ENCODE results near the gene NBEAL1. TPM values are rescaled to one million over a fixed set of nuclear protein-coding genes. Genes with fewer than 3 reads are reported as not detected.

The NBEAL1 gene
- total RNA-seq, 3 donors from 2014 or later (not counting 1 experiment from before 2014, with no cell fraction given), result 12.2 to 19.7 (median 12.9) TPM

- ATAC-seq, result no peak
- Histone ChIP-seq H3K27me3 (ENCODE audit: control insufficient read depth, insufficient read depth, low read length) (no peaks in the 10 kb centered on the region), H3K9me3 (ENCODE audit: control insufficient read depth, insufficient read depth, low read length) (no peaks in the 10 kb centered on the region), H3K4me1 (ENCODE audit: control insufficient read depth, insufficient read depth, low read length) (no peaks in the 10 kb centered on the region), H3K27ac (ENCODE audit: low read length) (no peak overlapping the region), H3K36me3 (ENCODE audit: control insufficient read depth, insufficient read depth, low read length) (peaks cover 2% of the 10 kb centered on the region), H3K4me3 (ENCODE audit: low read length) (no peak overlapping the region)
- Mint-ChIP-seq H3K27ac (no peak overlapping the region), H3K4me3 (no peak overlapping the region), H3K4me1 (no peaks in the 10 kb centered on the region), H3K36me3 (no peaks in the 10 kb centered on the region), H3K9me3 (no peaks in the 10 kb centered on the region), H3K27me3 (ENCODE audit: low read depth in 2 of 2) (no peaks in the 10 kb centered on the region)
- WGBS (ENCODE audit: insufficient coverage), result 100% methylated on average over 1 of the region's 1 CpG
- TF ChIP-seq CTCF (IDR thresholded peaks at IDR 0.05), result no peak
- intact Hi-C loops (cut with micrococcal nuclease), result no loop called here
- DNase-seq, result no peak
These were observed 149.7 kb downstream of the NBEAL1 start for GRCh38 chr2:203164311-203164935.

- TF ChIP-seq CTCF (IDR thresholded peaks at IDR 0.05), result no peak
- no peaks in the 10 kb centered on the region for H3K9me3 ChIP-seq (ENCODE audit: control insufficient read depth, insufficient read depth, low read length)
- no peak overlapping the region for H3K4me3 Mint-ChIP-seq
- H3K9me3 Mint-ChIP-seq, result no peaks in the 10 kb centered on the region
- H3K4me1 Mint-ChIP-seq, result no peaks in the 10 kb centered on the region
- intact Hi-C loops (cut with micrococcal nuclease), result no loop called here
- ATAC-seq (no peak), DNase-seq (no peak)
- H3K36me3 Mint-ChIP-seq, result no peaks in the 10 kb centered on the region
- H3K4me3 ChIP-seq (ENCODE audit: low read length), result no peak overlapping the region
- no peaks in the 10 kb centered on the region for H3K27me3 Mint-ChIP-seq (ENCODE audit: low read depth in 2 of 2)
- peaks cover 2% of the 10 kb centered on the region for H3K36me3 ChIP-seq (ENCODE audit: control insufficient read depth, insufficient read depth, low read length)
- WGBS (ENCODE audit: insufficient coverage), result 95% methylated on average over 5 of the region's 5 CpGs
- no peak overlapping the region for H3K27ac Mint-ChIP-seq
- no peaks in the 10 kb centered on the region for H3K4me1 ChIP-seq (ENCODE audit: control insufficient read depth, insufficient read depth, low read length)
- no peak overlapping the region for H3K27ac ChIP-seq (ENCODE audit: low read length)
- H3K27me3 ChIP-seq (ENCODE audit: control insufficient read depth, insufficient read depth, low read length), result no peaks in the 10 kb centered on the region
These were observed 153.1 kb downstream of the NBEAL1 start for GRCh38 chr2:203167751-203168150.

GRCh38 chr2:203170502-203170901, 155.8 kb downstream of the NBEAL1 start:
- Mint-ChIP-seq H3K9me3 (no peaks in the 10 kb centered on the region), H3K4me1 (no peaks in the 10 kb centered on the region), H3K4me3 (no peak overlapping the region), H3K36me3 (no peaks in the 10 kb centered on the region), H3K27me3 (ENCODE audit: low read depth in 2 of 2) (no peaks in the 10 kb centered on the region), H3K27ac (no peak overlapping the region)
- DNase-seq (no peak), ATAC-seq (no peak)
- Histone ChIP-seq H3K9me3 (ENCODE audit: control insufficient read depth, insufficient read depth, low read length) (no peaks in the 10 kb centered on the region), H3K4me1 (ENCODE audit: control insufficient read depth, insufficient read depth, low read length) (no peaks in the 10 kb centered on the region), H3K27ac (ENCODE audit: low read length) (no peak overlapping the region), H3K27me3 (ENCODE audit: control insufficient read depth, insufficient read depth, low read length) (no peaks in the 10 kb centered on the region), H3K4me3 (ENCODE audit: low read length) (no peak overlapping the region), H3K36me3 (ENCODE audit: control insufficient read depth, insufficient read depth, low read length) (peaks cover 2% of the 10 kb centered on the region)
- intact Hi-C loops (cut with micrococcal nuclease), result no loop called here
- 93% methylated on average over 4 of the region's 4 CpGs for WGBS (ENCODE audit: insufficient coverage)
- TF ChIP-seq CTCF (IDR thresholded peaks at IDR 0.05), result no peak

GRCh38 chr2:203175371-203175770, 160.7 kb downstream of the NBEAL1 start:
- no peak overlapping the region for H3K27ac ChIP-seq (ENCODE audit: low read length)
- ATAC-seq, result no peak
- DNase-seq, result no peak
- H3K4me1 Mint-ChIP-seq, result peaks cover 9 to 11% of the 10 kb centered on the region in 2 donors
- H3K27ac Mint-ChIP-seq, result no peak overlapping the region
- H3K9me3 Mint-ChIP-seq, result no peaks in the 10 kb centered on the region
- H3K4me1 ChIP-seq (ENCODE audit: control insufficient read depth, insufficient read depth, low read length), result no peaks in the 10 kb centered on the region
- no peak for TF ChIP-seq CTCF (IDR thresholded peaks at IDR 0.05)
- no peaks in the 10 kb centered on the region for H3K27me3 Mint-ChIP-seq (ENCODE audit: low read depth in 2 of 2)
- intact Hi-C loops (cut with micrococcal nuclease), result no loop called here
- no CpG with 5 or more reads among the region's 1 CpG for WGBS (ENCODE audit: insufficient coverage)
- no peaks in the 10 kb centered on the region for H3K27me3 ChIP-seq (ENCODE audit: control insufficient read depth, insufficient read depth, low read length)
- H3K9me3 ChIP-seq (ENCODE audit: control insufficient read depth, insufficient read depth, low read length), result no peaks in the 10 kb centered on the region
- no peak overlapping the region for H3K4me3 Mint-ChIP-seq
- no peak overlapping the region for H3K4me3 ChIP-seq (ENCODE audit: low read length)
- no peaks in the 10 kb centered on the region for H3K36me3 Mint-ChIP-seq
- H3K36me3 ChIP-seq (ENCODE audit: control insufficient read depth, insufficient read depth, low read length), result no peaks in the 10 kb centered on the region
